Measurements from ENCODE around the gene KIAA1217. TPM values are rescaled to one million over a fixed set of nuclear protein-coding genes. Genes with fewer than 3 reads are reported as not detected.
A peak's percentile ranks its signal among the peaks of the same experiment; 100 is the strongest.

KIAA1217 gene
- total RNA-seq, 1 experiment from 2014 or later: 23.4 TPM

GRCh38 chr10:24462889-24463552, 254.1 kb downstream of the KIAA1217 start (continued):
- no peak for TF ChIP-seq TP53 (CRISPR knock-in tag; IDR thresholded peaks at IDR 0.05)
- TF ChIP-seq ZSCAN18 (CRISPR knock-in tag; IDR thresholded peaks at IDR 0.05): no peak
- no peak for TF ChIP-seq ZNF219 (CRISPR knock-in tag; IDR thresholded peaks at IDR 0.05; ENCODE audit: borderline replicate concordance)
- no peak for TF ChIP-seq RORB (CRISPR knock-in tag; IDR thresholded peaks at IDR 0.05)

GRCh38 chr10:24463611-24464426, 254.9 kb downstream of the KIAA1217 start:
- DNase-seq (ENCODE audit: low spot score): no peak
- H3K9me3 Mint-ChIP-seq: no peaks in the 10 kb centered on the region
- TF ChIP-seq PRRX2 (CRISPR knock-in tag; IDR thresholded peaks at IDR 0.05): no peak
- TF ChIP-seq EMX1 (CRISPR knock-in tag; IDR thresholded peaks at IDR 0.05): no peak
- no peak for TF ChIP-seq AR (CRISPR knock-in tag; IDR thresholded peaks at IDR 0.05)
- no peak for TF ChIP-seq MXD4 (CRISPR knock-in tag; IDR thresholded peaks at IDR 0.05; ENCODE audit: borderline replicate concordance)
- no peak for TF ChIP-seq ZNF138 (CRISPR knock-in tag; conservative IDR thresholded peaks at IDR 0.05)
- TF ChIP-seq ZNF263 (CRISPR knock-in tag; IDR thresholded peaks at IDR 0.05; ENCODE audit: low read depth): no peak
- no peak for TF ChIP-seq IRF2 (CRISPR knock-in tag; IDR thresholded peaks at IDR 0.05; ENCODE audit: borderline replicate concordance, low read depth)
- ChIA-PET POLR2A (no interaction called here), CTCF (interaction anchor here (0.7 kb wide), 1 partner anchor 56 kb away, joined by 3 read pairs; no protein-coding TSS in a partner anchor)
- H3K4me1 Mint-ChIP-seq: peaks cover 25% of the 10 kb centered on the region
- no peak overlapping the region for H3K4me3 Mint-ChIP-seq
- ATAC-seq: peak; percentile 46
- no peaks in the 10 kb centered on the region for H3K27me3 Mint-ChIP-seq (ENCODE audit: low read depth)
- peak overlapping the region; percentile 84 for H3K27ac Mint-ChIP-seq
- no peaks in the 10 kb centered on the region for H3K36me3 Mint-ChIP-seq

- ATAC-seq (no peak), DNase-seq (ENCODE audit: low spot score) (no peak)
- H3K9me3 Mint-ChIP-seq: no peaks in the 10 kb centered on the region
- ChIA-PET POLR2A (no interaction called here), CTCF (no interaction called here)
- no peaks in the 10 kb centered on the region for H3K36me3 Mint-ChIP-seq
- H3K27ac Mint-ChIP-seq: no peak overlapping the region; the same call in 1 of the 2 replicates
- peaks cover 25% of the 10 kb centered on the region for H3K4me1 Mint-ChIP-seq
- H3K27me3 Mint-ChIP-seq (ENCODE audit: low read depth): no peaks in the 10 kb centered on the region
- H3K4me3 Mint-ChIP-seq: no peak overlapping the region
- no peak for TF ChIP-seq MYBL2 (CRISPR knock-in tag; IDR thresholded peaks at IDR 0.05)
- TF ChIP-seq JUN (CRISPR knock-in tag; IDR thresholded peaks at IDR 0.05): no peak
- TF ChIP-seq, protein P1, sequence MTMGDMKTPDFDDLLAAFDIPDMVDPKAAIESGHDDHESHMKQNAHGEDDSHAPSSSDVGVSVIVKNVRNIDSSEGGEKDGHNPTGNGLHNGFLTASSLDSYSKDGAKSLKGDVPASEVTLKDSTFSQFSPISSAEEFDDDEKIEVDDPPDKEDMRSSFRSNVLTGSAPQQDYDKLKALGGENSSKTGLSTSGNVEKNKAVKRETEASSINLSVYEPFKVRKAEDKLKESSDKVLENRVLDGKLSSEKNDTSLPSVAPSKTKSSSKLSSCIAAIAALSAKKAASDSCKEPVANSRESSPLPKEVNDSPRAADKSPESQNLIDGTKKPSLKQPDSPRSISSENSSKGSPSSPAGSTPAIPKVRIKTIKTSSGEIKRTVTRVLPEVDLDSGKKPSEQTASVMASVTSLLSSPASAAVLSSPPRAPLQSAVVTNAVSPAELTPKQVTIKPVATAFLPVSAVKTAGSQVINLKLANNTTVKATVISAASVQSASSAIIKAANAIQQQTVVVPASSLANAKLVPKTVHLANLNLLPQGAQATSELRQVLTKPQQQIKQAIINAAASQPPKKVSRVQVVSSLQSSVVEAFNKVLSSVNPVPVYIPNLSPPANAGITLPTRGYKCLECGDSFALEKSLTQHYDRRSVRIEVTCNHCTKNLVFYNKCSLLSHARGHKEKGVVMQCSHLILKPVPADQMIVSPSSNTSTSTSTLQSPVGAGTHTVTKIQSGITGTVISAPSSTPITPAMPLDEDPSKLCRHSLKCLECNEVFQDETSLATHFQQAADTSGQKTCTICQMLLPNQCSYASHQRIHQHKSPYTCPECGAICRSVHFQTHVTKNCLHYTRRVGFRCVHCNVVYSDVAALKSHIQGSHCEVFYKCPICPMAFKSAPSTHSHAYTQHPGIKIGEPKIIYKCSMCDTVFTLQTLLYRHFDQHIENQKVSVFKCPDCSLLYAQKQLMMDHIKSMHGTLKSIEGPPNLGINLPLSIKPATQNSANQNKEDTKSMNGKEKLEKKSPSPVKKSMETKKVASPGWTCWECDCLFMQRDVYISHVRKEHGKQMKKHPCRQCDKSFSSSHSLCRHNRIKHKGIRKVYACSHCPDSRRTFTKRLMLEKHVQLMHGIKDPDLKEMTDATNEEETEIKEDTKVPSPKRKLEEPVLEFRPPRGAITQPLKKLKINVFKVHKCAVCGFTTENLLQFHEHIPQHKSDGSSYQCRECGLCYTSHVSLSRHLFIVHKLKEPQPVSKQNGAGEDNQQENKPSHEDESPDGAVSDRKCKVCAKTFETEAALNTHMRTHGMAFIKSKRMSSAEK (CRISPR knock-in tag; IDR thresholded peaks at IDR 0.05; ENCODE audit: borderline replicate concordance): no peak
- TF ChIP-seq GRHL2 (CRISPR knock-in tag; IDR thresholded peaks at IDR 0.05; ENCODE audit: insufficient replicate concordance, severe bottlenecking): no peak
- TF ChIP-seq CREB1 (CRISPR knock-in tag; IDR thresholded peaks at IDR 0.05): no peak
- no peak for TF ChIP-seq TCF7 (CRISPR knock-in tag; IDR thresholded peaks at IDR 0.05; ENCODE audit: low read depth)
- TF ChIP-seq ESRRA (CRISPR knock-in tag; IDR thresholded peaks at IDR 0.05; ENCODE audit: borderline replicate concordance): no peak
- no peak for TF ChIP-seq HMGA2 (CRISPR knock-in tag; IDR thresholded peaks at IDR 0.05)
- TF ChIP-seq CTCF (IDR thresholded peaks at IDR 0.05): no peak
- no peak for TF ChIP-seq OVOL2 (CRISPR knock-in tag; IDR thresholded peaks at IDR 0.05; ENCODE audit: borderline replicate concordance)
Observed at GRCh38 chr10:24465124-24465874, 256.4 kb downstream of the KIAA1217 start.
